Effector memory CD4-positive, alpha-beta T cell (primary cell): ENCODE data around the gene PTPRN2.

Source experiments
- DNase-seq, 3 donors: peaks; one replicate each; pipeline ENCODE4 v3.0.0-alpha.2; 2020
- H3K27ac ChIP-seq: 2 replicates; pipeline ENCODE4 v1.7.0; 2013; ENCODE audit warnings: mild to moderate bottlenecking, low read length, moderate library complexity; ENCODE audit not compliant: insufficient read depth, poor library complexity, severe bottlenecking
- H3K27me3 ChIP-seq: replicated peaks from 2 replicates; pipeline ENCODE4 v1.7.0; 2013; ENCODE audit warnings: mild to moderate bottlenecking, low read length; ENCODE audit not compliant: insufficient read depth, control insufficient read depth, poor library complexity, severe bottlenecking
- H3K36me3 ChIP-seq: 2 replicates; pipeline ENCODE4 v1.7.0; 2013; ENCODE audit warnings: mild to moderate bottlenecking, low read length, moderate library complexity; ENCODE audit not compliant: control insufficient read depth, insufficient read depth
- H3K4me1 ChIP-seq: 2 replicates; pipeline ENCODE4 v1.7.0; 2013; ENCODE audit warnings: low read length, mild to moderate bottlenecking; ENCODE audit not compliant: control insufficient read depth, insufficient read depth, poor library complexity, severe bottlenecking
- H3K4me3 ChIP-seq: 2 replicates; pipeline ENCODE4 v1.7.0; 2013; ENCODE audit warnings: low read length, low read depth, mild to moderate bottlenecking; ENCODE audit not compliant: insufficient read depth, poor library complexity, severe bottlenecking
- H3K9me3 ChIP-seq: 2 replicates; pipeline ENCODE4 v1.7.0; 2013; ENCODE audit warnings: mild to moderate bottlenecking, low read length, moderate library complexity; ENCODE audit not compliant: control insufficient read depth

Gene PTPRN2

DNA sequence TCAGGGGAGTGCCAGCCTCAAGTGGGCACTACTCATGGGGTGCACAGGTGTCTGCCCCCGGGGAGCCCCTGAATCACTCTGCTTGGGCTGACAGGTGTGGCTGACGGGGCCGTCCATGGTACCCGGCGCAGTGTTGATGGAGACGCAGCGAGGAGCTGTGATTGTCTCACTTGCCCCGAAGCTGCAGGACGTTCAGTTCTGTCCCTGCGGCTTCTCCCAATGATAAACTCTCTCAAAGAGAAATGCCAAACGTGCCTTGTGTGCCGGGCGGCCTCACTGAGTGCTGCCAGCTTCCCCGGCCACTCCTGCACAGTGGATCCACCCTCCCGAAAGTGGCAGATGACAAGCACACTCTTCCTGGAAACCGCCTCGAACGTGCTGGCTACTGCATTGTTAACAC lies 1047.6 kb downstream of the PTPRN2 start:
- H3K36me3 ChIP-seq = no peaks in the 10 kb centered on the region
- H3K4me3 ChIP-seq = no peak overlapping the region
- H3K9me3 ChIP-seq = no peaks in the 10 kb centered on the region
- H3K27ac ChIP-seq = no peak overlapping the region
- DNase-seq = no peak
- H3K4me1 ChIP-seq = no peaks in the 10 kb centered on the region
- no peaks in the 10 kb centered on the region for H3K27me3 ChIP-seq

DNA sequence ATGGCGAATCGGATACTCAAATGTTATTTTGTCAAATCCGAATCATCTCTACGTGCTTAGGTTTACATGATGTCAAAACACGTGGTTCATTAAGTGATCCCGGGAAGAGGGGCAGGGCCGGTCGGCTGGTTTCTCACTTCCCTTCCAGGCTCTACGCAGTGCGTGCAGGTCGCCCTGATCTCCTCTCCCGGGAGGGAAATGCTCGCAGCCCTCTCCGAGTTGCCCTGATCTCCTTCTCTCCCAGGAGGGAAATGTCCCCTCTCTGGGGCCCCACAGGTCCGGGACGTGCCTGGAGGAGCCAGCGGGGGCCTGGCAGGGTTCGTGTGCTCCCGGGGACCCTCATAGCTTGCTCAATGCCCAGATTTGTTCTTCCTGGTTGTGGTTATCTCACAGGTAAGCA lies 1048.1 kb downstream of the PTPRN2 start:
- Histone ChIP-seq H3K4me3 (no peak overlapping the region), H3K36me3 (no peaks in the 10 kb centered on the region), H3K27ac (no peak overlapping the region), H3K27me3 (no peaks in the 10 kb centered on the region), H3K9me3 (no peaks in the 10 kb centered on the region), H3K4me1 (no peaks in the 10 kb centered on the region)
- DNase-seq = no peak

DNA sequence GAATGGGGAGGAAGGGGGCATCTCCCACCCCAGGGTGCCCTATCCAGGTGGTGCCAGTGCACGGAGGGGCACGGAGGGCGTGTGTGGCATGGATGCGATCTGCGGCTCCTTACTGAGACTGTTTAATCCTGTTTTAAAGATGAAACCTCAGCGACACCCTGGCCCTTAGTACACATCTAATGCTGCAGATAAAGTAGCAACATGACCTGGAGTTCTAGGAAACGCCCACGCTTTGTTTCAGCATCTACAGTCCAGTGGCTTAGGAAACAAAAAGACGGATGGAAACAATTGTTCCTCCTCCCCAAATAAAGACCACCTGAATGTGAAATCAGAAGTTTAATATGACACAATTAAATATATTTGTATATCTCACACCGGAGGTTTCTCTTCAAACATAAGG lies 1048.9 kb downstream of the PTPRN2 start:
- H3K9me3 ChIP-seq = no peaks in the 10 kb centered on the region
- no peaks in the 10 kb centered on the region for H3K4me1 ChIP-seq
- H3K36me3 ChIP-seq = no peaks in the 10 kb centered on the region
- H3K27me3 ChIP-seq = no peaks in the 10 kb centered on the region
- no peak overlapping the region for H3K4me3 ChIP-seq
- no peak overlapping the region for H3K27ac ChIP-seq
- DNase-seq = no peak

DNA sequence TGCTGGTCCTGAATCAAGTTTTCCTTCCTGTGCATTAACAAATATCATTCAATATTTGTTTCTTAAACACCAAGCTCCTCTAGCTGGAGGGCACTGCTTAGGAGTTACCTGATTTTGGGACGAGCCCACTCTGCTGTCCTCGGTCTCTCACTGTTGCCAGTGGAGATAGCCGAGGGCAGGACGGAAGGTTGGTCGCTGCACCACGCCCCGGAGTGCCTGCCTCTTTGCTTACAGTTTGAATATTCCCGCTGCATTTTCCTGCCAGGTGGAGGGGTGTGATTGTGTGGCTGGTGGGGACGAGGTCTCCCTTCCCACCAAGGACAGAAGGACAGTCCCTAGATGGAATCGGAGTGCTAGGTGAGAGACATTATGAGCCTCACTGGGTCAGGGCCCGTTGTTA lies 1049.3 kb downstream of the PTPRN2 start:
- Histone ChIP-seq H3K27ac (no peak overlapping the region), H3K4me1 (no peaks in the 10 kb centered on the region), H3K27me3 (no peaks in the 10 kb centered on the region), H3K4me3 (no peak overlapping the region), H3K9me3 (no peaks in the 10 kb centered on the region), H3K36me3 (no peaks in the 10 kb centered on the region)
- no peak for DNase-seq

DNA sequence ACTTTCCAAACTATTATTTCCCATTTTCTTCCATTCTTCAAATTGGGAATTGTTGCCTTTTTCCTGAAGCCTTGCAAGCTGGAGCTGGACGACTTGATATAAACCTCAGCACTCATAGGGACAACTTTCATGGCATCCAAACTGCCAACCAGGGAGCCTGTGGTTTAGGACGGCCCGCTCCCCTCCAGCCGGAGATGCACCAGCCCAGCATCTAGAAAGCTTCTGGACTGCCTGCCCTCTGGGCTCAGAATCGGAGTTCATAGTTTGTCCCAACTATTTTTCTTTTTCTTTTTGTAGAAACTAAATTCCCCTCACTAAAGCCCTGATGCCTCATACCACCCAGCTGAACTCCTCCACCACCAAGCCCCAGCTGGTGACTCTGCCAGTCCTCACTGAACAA lies 1050.6 kb downstream of the PTPRN2 start:
- DNase-seq = no peak
- H3K9me3 ChIP-seq = peaks cover 4% of the 10 kb centered on the region
- no peaks in the 10 kb centered on the region for H3K4me1 ChIP-seq
- H3K27ac ChIP-seq = no peak overlapping the region
- no peaks in the 10 kb centered on the region for H3K36me3 ChIP-seq
- no peaks in the 10 kb centered on the region for H3K27me3 ChIP-seq
- H3K4me3 ChIP-seq = no peak overlapping the region

DNA sequence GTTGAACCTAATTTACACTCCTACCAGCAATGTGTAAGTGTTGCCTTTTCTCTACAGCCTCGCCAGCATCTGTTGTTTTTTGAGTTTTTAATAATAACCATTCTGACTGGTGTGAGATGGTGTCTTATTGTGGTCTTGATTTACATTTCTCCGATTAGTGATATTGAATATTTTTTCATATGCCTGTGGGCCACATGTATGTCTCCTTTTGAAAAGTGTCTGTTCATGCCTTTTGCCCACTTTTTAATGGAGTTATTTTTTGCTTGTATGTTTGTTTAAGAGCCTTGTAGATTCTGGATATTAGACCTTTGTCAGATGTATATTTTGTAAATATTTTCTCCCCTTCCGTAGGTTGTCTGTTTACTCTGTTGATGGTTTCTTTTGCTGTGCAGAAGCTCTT lies 1055.6 kb downstream of the PTPRN2 start:
- Histone ChIP-seq H3K9me3 (peaks cover 4% of the 10 kb centered on the region), H3K4me3 (no peak overlapping the region), H3K27ac (no peak overlapping the region), H3K36me3 (no peaks in the 10 kb centered on the region), H3K27me3 (no peaks in the 10 kb centered on the region), H3K4me1 (no peaks in the 10 kb centered on the region)
- no peak for DNase-seq

DNA sequence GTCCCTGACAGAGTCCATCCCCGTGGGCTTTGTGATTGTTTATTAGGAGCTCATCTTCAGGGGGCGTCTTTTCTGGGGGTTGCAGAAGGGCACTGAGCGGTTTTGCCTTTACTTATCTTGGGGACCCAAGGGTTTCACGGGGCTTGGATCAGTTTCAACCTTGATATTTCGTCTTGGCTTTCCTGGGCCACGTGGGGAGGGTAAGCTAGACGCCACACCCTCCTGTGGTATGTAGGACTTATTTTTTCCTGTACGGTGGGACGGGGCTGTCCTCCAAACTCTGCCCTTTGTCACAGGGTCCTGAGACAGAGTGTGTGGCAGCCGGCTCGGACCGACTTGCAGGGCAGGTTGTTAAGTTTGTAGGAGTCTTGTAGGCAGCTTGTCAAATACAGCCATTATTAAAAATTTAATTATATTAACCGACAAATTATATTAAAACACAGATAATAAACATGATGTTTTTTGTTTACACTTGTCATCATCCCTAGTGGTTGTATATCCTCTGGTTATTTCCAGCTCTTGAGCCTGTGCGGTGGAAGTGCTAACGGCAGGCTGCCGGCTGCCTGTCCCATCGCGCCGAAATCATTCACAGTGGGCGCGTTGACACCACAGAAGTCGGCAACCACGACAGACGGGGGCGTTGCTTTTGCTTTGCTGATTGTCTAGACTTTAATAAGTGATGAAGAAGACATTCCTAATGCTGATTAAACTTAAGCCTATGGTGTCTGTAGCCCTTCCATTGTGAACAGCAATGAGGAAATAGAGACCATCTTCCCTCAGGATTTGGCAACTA lies 1057.7 kb downstream of the PTPRN2 start:
- H3K9me3 ChIP-seq = peaks cover 4% of the 10 kb centered on the region
- no peaks in the 10 kb centered on the region for H3K36me3 ChIP-seq
- no peak for DNase-seq
- H3K27me3 ChIP-seq = no peaks in the 10 kb centered on the region
- H3K4me1 ChIP-seq = no peaks in the 10 kb centered on the region
- no peak overlapping the region for H3K27ac ChIP-seq
- no peak overlapping the region for H3K4me3 ChIP-seq

DNA sequence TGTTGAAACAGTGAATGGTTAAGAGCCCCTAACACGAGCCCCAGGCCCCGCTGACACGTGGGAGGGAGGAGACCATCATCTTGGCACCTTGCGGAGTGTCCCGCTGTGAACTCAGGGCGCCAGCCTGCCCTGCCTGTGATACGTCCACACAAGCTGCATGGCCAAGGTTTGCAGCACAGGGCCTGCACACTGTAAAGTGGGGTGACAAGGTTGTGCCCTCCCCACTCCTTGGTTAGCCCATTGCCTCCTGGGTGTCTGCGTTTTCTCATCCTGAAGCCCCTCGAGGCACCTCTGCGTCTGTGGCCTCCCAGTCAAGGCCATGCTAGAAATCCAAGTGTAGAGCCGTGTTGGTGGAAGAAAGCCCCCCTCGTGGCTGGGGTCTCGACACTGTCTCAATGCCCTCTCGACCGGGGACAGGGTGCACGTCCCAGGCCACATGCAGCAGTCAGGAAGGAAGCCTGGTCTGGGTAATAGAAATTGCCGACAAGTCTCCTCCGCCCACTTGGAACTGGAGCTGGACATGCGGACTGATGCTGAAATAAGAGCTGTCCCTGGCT lies 1058.8 kb downstream of the PTPRN2 start:
- Histone ChIP-seq H3K4me1 (no peaks in the 10 kb centered on the region), H3K4me3 (no peak overlapping the region), H3K27ac (no peak overlapping the region), H3K36me3 (no peaks in the 10 kb centered on the region), H3K9me3 (peaks cover 4% of the 10 kb centered on the region), H3K27me3 (no peaks in the 10 kb centered on the region)
- no peak for DNase-seq

DNA sequence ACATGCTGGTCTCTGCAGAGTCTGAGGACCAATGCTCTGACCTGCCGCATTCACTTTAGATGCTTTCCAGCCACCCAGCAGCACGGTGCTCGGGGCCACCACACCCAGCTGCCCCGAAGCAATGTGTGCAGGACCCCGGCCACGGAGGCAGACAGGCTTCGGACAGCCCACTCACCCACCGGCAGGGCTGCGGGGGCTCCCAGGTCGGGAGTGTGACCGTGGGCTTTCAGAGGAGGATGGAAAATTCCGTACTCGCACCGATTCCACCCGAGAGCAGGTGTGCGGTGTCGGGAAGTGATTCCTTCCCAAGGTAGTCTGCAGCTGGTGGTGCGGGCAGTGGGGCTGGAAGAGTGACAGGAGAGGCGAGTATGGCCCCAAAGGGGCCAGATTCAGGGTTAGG lies 1059.9 kb downstream of the PTPRN2 start:
- H3K4me3 ChIP-seq = no peak overlapping the region
- H3K27me3 ChIP-seq = no peaks in the 10 kb centered on the region
- peaks cover 3% of the 10 kb centered on the region for H3K9me3 ChIP-seq
- no peaks in the 10 kb centered on the region for H3K36me3 ChIP-seq
- H3K4me1 ChIP-seq = no peaks in the 10 kb centered on the region
- DNase-seq = no peak
- no peak overlapping the region for H3K27ac ChIP-seq

DNA sequence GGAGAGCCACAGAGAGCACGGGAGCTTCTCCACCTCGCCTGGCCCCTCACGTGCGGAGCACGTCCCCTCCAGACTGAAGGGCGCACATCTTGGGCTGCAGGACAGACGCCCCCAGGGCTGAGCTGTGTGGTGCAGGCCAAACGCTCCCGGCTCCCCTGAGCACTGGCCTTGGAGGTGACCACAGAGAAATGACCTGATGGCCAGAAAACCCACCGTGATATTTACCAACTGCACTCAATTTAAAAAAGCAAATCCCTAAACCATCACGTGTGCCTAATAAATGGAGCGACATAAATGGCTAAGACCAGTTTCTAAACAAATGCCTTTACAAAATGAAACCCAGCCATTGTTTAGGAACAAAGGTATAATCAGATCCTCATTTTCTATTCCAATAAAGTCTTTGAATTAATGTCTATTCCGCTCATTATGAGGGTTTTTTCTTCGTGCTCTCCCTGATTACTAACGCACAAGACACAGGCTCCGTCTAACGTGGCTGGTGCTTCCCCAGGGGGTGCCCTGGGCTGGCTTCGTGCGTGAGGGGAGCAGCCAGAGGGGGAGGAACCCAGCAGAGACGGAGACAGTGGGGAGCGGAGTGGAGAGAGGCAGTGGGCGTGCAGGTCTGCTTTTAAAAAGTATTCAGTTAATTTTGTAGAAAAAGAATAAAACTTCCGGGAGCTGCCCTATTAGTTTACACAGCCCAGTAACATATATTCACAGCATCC lies 1060.5 kb downstream of the PTPRN2 start:
- no peak for DNase-seq
- Histone ChIP-seq H3K9me3 (no peaks in the 10 kb centered on the region), H3K27ac (no peak overlapping the region), H3K4me1 (no peaks in the 10 kb centered on the region), H3K36me3 (no peaks in the 10 kb centered on the region), H3K27me3 (no peaks in the 10 kb centered on the region), H3K4me3 (no peak overlapping the region)
